GM18508 (cell line): ENCODE measurements around the gene FBXL7.

Experiments used
- ATAC-seq: cut with Tn5 transposase; IDR thresholded peaks from one replicate; pipeline ENCODE4 v1.9.1; 2021; ENCODE audit warnings: moderate number of reproducible peaks; ENCODE audit not compliant: insufficient read depth, unreplicated experiment

Gene FBXL7

GRCh38 chr5:15574806-15575325 lies 74.9 kb downstream of the FBXL7 start:
- no peak for ATAC-seq

- no peak for ATAC-seq
Measured at GRCh38 chr5:15575666-15576065, 75.7 kb downstream of the FBXL7 start.

- ATAC-seq, result no peak
Measured at GRCh38 chr5:15577132-15577531, 77.2 kb downstream of the FBXL7 start.

GRCh38 chr5:15577831-15578230 lies 77.9 kb downstream of the FBXL7 start:
- no peak for ATAC-seq

- no peak for ATAC-seq
Measured at GRCh38 chr5:15579193-15579990, 79.4 kb downstream of the FBXL7 start.

GRCh38 chr5:15584528-15584927 lies 84.5 kb downstream of the FBXL7 start:
- ATAC-seq, result no peak

GRCh38 chr5:15585128-15585527 lies 85.1 kb downstream of the FBXL7 start:
- ATAC-seq, result no peak

GRCh38 chr5:15585841-15586591 lies 86.0 kb downstream of the FBXL7 start:
- ATAC-seq, result no peak

GRCh38 chr5:15587916-15588315 lies 87.9 kb downstream of the FBXL7 start:
- no peak for ATAC-seq

- ATAC-seq, result no peak
Measured at GRCh38 chr5:15592728-15593127, 92.7 kb downstream of the FBXL7 start.

GRCh38 chr5:15594977-15595568 lies 95.1 kb downstream of the FBXL7 start:
- no peak for ATAC-seq

GRCh38 chr5:15595929-15596328 lies 95.9 kb downstream of the FBXL7 start:
- no peak for ATAC-seq

GRCh38 chr5:15596936-15597335 lies 97.0 kb downstream of the FBXL7 start:
- no peak for ATAC-seq

GRCh38 chr5:15597804-15598203 lies 97.8 kb downstream of the FBXL7 start:
- no peak for ATAC-seq

GRCh38 chr5:15598294-15598902 lies 98.4 kb downstream of the FBXL7 start:
- peak; percentile 65 for ATAC-seq

GRCh38 chr5:15600035-15600434 lies 100.1 kb downstream of the FBXL7 start:
- no peak for ATAC-seq

- no peak for ATAC-seq
Measured at GRCh38 chr5:15601274-15601673, 101.3 kb downstream of the FBXL7 start.

GRCh38 chr5:15601853-15602252 lies 101.9 kb downstream of the FBXL7 start:
- ATAC-seq, result no peak

GRCh38 chr5:15604986-15605385 lies 105.0 kb downstream of the FBXL7 start:
- ATAC-seq, result no peak

- no peak for ATAC-seq
Measured at GRCh38 chr5:15606197-15606596, 106.2 kb downstream of the FBXL7 start.

- ATAC-seq, result no peak
Measured at GRCh38 chr5:15607076-15607475, 107.1 kb downstream of the FBXL7 start.
